Lower leg skin (tissue), 4 donors: Measurements from ENCODE around the gene EIF5A2. TPM values are rescaled to one million over a fixed set of nuclear protein-coding genes. Genes with fewer than 3 reads are reported as not detected.

Experiments
- DNase-seq, 2 donors: peaks; one replicate each; pipeline ENCODE4 v3.0.0-alpha.2; 2019; ENCODE audit warnings: low spot score in 2 of 2
- H3K4me3 ChIP-seq: fragments of 200-600 bp; sonication (generic); 2 replicates; pipeline ENCODE4 v1.5.1; 2017; ENCODE audit warnings: mild to moderate bottlenecking, low read depth; ENCODE audit not compliant: poor library complexity, severe bottlenecking
- CTCF ChIP-seq, 3 donors: fragments of 450-650 bp; IDR thresholded peaks; one replicate each; pipeline ENCODE4 v1.5.1; 2016; ENCODE audit warnings: antibody characterized with exemption in 3 of 3, mild to moderate bottlenecking in 3 of 3, moderate library complexity in 2 of 3
- POLR2A ChIP-seq, 2 donors: fragments of 450-650 bp; IDR thresholded peaks; one replicate each; pipeline ENCODE4 v1.6.1; 2016 to 2017; ENCODE audit warnings: antibody characterized with exemption in 2 of 2, mild to moderate bottlenecking in 1 of 2, moderate library complexity in 1 of 2
- WGBS, 2 donors: methylation state at CpG; one replicate each; pipeline ENCODE4 v1.1.5; 2018; 5-methylcytosine and 5-hydroxymethylcytosine counted together
- intact Hi-C: fragments of 100-400 bp; cut with DNase I; formaldehyde crosslinking; loops from one replicate; pipeline ENCODE4 v1.15.0; 2023; ENCODE audit warnings: low total_unique reads
- total RNA-seq, 4 donors: library from RNA; depleted of rRNA; stranded (reverse); fragments of >200 nt; gene quantifications; one replicate each; pipeline ENCODE4 v1.1.0, GENCODE V29; 2016

The EIF5A2 gene
- total RNA-seq, 4 donors from 2014 or later: 2.5 to 7.3 (median 3.5) TPM

- H3K4me3 ChIP-seq: no peak overlapping the region
- TF ChIP-seq POLR2A (IDR thresholded peaks at IDR 0.05): no peak
- no peak for TF ChIP-seq CTCF (IDR thresholded peaks at IDR 0.05)
- intact Hi-C loops: no loop called here
- WGBS, 2 donors: 85 to 90% methylated on average over 5 of the region's 5 CpGs
- no peak for DNase-seq
Measured at GRCh38 chr3:170914212-170914611, 5.8 kb upstream of the EIF5A2 start.

GRCh38 chr3:170911051-170911450, 2.6 kb upstream of the EIF5A2 start:
- intact Hi-C loops: no loop called here
- DNase-seq: no peak
- TF ChIP-seq CTCF (IDR thresholded peaks at IDR 0.05) (no peak), POLR2A (IDR thresholded peaks at IDR 0.05) (no peak)
- no peak overlapping the region for H3K4me3 ChIP-seq
- WGBS, 2 donors: 90 to 95% methylated on average over 3 of the region's 3 CpGs

- intact Hi-C loops: no loop called here
- no peak for DNase-seq
- TF ChIP-seq CTCF (IDR thresholded peaks at IDR 0.05) (no peak), POLR2A (IDR thresholded peaks at IDR 0.05) (no peak)
- H3K4me3 ChIP-seq: no peak overlapping the region
Measured at GRCh38 chr3:170910542-170910941, 2.1 kb upstream of the EIF5A2 start.

GRCh38 chr3:170909129-170909903, 879 bp upstream of the EIF5A2 start:
- H3K4me3 ChIP-seq: no peak overlapping the region

GRCh38 chr3:170907637-170908234, 701 bp downstream of the EIF5A2 start:
- intact Hi-C loops: no loop called here
- WGBS, 2 donors: 11 to 17% methylated on average over 25 to 33 of the region's 33 CpGs
- TF ChIP-seq CTCF (IDR thresholded peaks at IDR 0.05) (no peak), POLR2A (IDR thresholded peaks at IDR 0.05) (no peak)
- DNase-seq: peak in 1 of 2 donors; percentile 83
- H3K4me3 ChIP-seq: peak overlapping the region; percentile 67

More at GRCh38 chr3:170909129-170909903, 879 bp upstream of the EIF5A2 start:
- peak; percentile 29 to 85 for DNase-seq
- 72 to 73% methylated on average over 17 of the region's 17 CpGs for WGBS, 2 donors
- TF ChIP-seq CTCF (IDR thresholded peaks at IDR 0.05): no peak
- TF ChIP-seq POLR2A (IDR thresholded peaks at IDR 0.05): no peak
- intact Hi-C loops: no loop called here
